HepG2 (cell line): Measurements from ENCODE around the gene FOCAD. TPM values are rescaled to one million over a fixed set of nuclear protein-coding genes. Genes with fewer than 3 reads are reported as not detected.

Experiments used
- ATAC-seq: fragments of 200-7000 bp; cut with Tn5 transposase; 3 replicates; pipeline ENCODE4 v1.9.1; 2020; ENCODE audit warnings: mild to moderate bottlenecking, moderate library complexity
- BruUV-seq: library from RNA; stranded (reverse); fragments of 400-500 nt; replicated peaks from 2 replicates; lab custom pipeline; 2021; lab: Mats Ljungman, UMichigan
- CTCF ChIA-PET: fragments of 300-600 bp; formaldehyde crosslinking; extraction: SDS; loops from one replicate; lab custom pipeline; 2021; ENCODE audit warnings: low total read pairs, inconsistent platforms, low intra/inter-chr PET ratio; lab: Yijun Ruan, JAX
- POLR2A ChIA-PET: fragments of 350-600 bp; sonication (Branson Sonifier 250); formaldehyde crosslinking; loops from one replicate; lab custom pipeline; 2020; ENCODE audit warnings: antibody characterized with exemption, inconsistent platforms; lab: Yijun Ruan, JAX
- DNase-seq: peaks from one replicate; pipeline ENCODE4 v3.0.0-alpha.2; 2015; ENCODE audit warnings: low spot score
- FAIRE-seq: peaks from 3 replicates; lab custom pipeline; 2011; peaks lifted over from hg19 to GRCh38; lab: Jason Lieb, UNC
- H2AFZ ChIP-seq: one replicate; pipeline ENCODE4 v1.6.1; 2011; ENCODE audit warnings: low read length, inconsistent platforms
- H3K27ac ChIP-seq: fragments of 300-600 bp; 3 replicates; pipeline ENCODE4 v1.8.0; 2011; ENCODE audit warnings: mixed run types, mild to moderate bottlenecking, mixed read lengths, low read length, inconsistent platforms; ENCODE audit not compliant: insufficient read depth; ENCODE audit errors: extremely low read length
- H3K27me3 ChIP-seq, 2 experiments: fragments of 200-600 bp in 1 of 2; 2 replicates in 1 of 2; 3 replicates in 1 of 2; pipeline versions ENCODE4 v1.6.0 to v1.8.0; 2011; ENCODE audit warnings: low read length in 2 of 2, mild to moderate bottlenecking in 2 of 2, moderate library complexity in 2 of 2, inconsistent platforms in 1 of 2; ENCODE audit not compliant: insufficient read depth in 2 of 2, control insufficient read depth in 1 of 2
- H3K36me3 ChIP-seq, 2 experiments: fragments of 200-600 bp in 1 of 2; replicated peaks in 1 of 2; 2 replicates in 1 of 2; 3 replicates in 1 of 2; pipeline versions ENCODE4 v1.5.1 to v1.8.0; 2011; ENCODE audit warnings: low read length in 2 of 2, inconsistent platforms in 1 of 2; ENCODE audit not compliant: insufficient read depth in 2 of 2, control insufficient read depth in 1 of 2
- H3K4me1 ChIP-seq: 2 replicates; pipeline ENCODE4 v1.5.1; 2012; ENCODE audit warnings: low read length, inconsistent platforms; ENCODE audit not compliant: insufficient read depth
- H3K4me2 ChIP-seq: 2 replicates; pipeline ENCODE4 v1.6.0; 2011; ENCODE audit warnings: low read depth, low read length, inconsistent platforms
- H3K4me3 ChIP-seq, 3 experiments: fragments of 200-600 bp in 1 of 3; sonication (generic), shearing (Covaris generic) in 1 of 3; replicated peaks in 1 of 3; 2 replicates each; pipeline ENCODE4 v1.5.1; 2011 to 2016; ENCODE audit warnings: low read length in 3 of 3, inconsistent platforms in 2 of 3, low read depth in 2 of 3, mild to moderate bottlenecking in 2 of 3, control low read depth in 1 of 3, mixed read lengths in 1 of 3; ENCODE audit not compliant: insufficient read depth in 1 of 3
- H3K79me2 ChIP-seq: one replicate; pipeline ENCODE4 v1.6.1; 2011; ENCODE audit warnings: low read length, inconsistent platforms; ENCODE audit not compliant: insufficient read depth
- H3K9ac ChIP-seq: 2 replicates; pipeline ENCODE4 v1.6.0; 2011; ENCODE audit warnings: mild to moderate bottlenecking, low read depth, low read length, inconsistent platforms; ENCODE audit not compliant: insufficient read depth
- H3K9me3 ChIP-seq: 2 replicates; pipeline ENCODE4 v1.5.1; 2012; ENCODE audit warnings: mild to moderate bottlenecking, low read length
- H4K20me1 ChIP-seq: 2 replicates; pipeline ENCODE4 v1.6.0; 2011; ENCODE audit warnings: inconsistent platforms, mild to moderate bottlenecking, low read length, moderate library complexity; ENCODE audit not compliant: insufficient read depth
- BCL6 ChIP-seq: IDR thresholded peaks from 2 replicates; pipeline ENCODE4 v1.6.1; 2016; ENCODE audit warnings: missing genetic modification reagents, missing compliant biosample characterization
- CSRNP1 ChIP-seq: sonication (generic); formaldehyde crosslinking; IDR thresholded peaks from 2 replicates; pipeline ENCODE4 v1.8.1; 2023; ENCODE audit warnings: mild to moderate bottlenecking, missing genetic modification reagents
- GMEB1 ChIP-seq: sonication (generic); formaldehyde crosslinking; IDR thresholded peaks from 2 replicates; pipeline ENCODE4 v1.5.1; 2020; ENCODE audit warnings: missing genetic modification reagents, mild to moderate bottlenecking, borderline replicate concordance
- HNRNPL ChIP-seq: fragments of 200-400 bp; formaldehyde crosslinking; IDR thresholded peaks from 2 replicates; pipeline ENCODE4 v1.6.1; 2017; ENCODE audit warnings: mild to moderate bottlenecking, low read depth, low read length
- KDM2A ChIP-seq: sonication (generic); formaldehyde crosslinking; IDR thresholded peaks from 2 replicates; pipeline ENCODE4 v1.4.0; 2020; ENCODE audit warnings: low read depth, missing genetic modification reagents, borderline replicate concordance
- KLF11 ChIP-seq: IDR thresholded peaks from 2 replicates; pipeline ENCODE4 v1.6.1; 2016; ENCODE audit warnings: missing compliant biosample characterization
- MEIS2 ChIP-seq: sonication (generic); formaldehyde crosslinking; IDR thresholded peaks from 2 replicates; pipeline ENCODE4 v1.9.0; 2021; ENCODE audit warnings: mild to moderate bottlenecking, missing genetic modification reagents
- NCOA5 ChIP-seq: sonication (generic); formaldehyde crosslinking; IDR thresholded peaks from 2 replicates; pipeline ENCODE4 v1.4.0; 2020; ENCODE audit warnings: missing genetic modification reagents
- PRDM10 ChIP-seq: sonication (generic); formaldehyde crosslinking; IDR thresholded peaks from 2 replicates; pipeline ENCODE4 v1.4.0; 2020; ENCODE audit warnings: low read depth, missing genetic modification reagents
- SP2 ChIP-seq: sonication (generic); formaldehyde crosslinking; IDR thresholded peaks from 2 replicates; pipeline ENCODE4 v1.5.1; 2020; ENCODE audit warnings: mild to moderate bottlenecking, missing genetic modification reagents
- SP5 ChIP-seq: IDR thresholded peaks from 2 replicates; pipeline ENCODE4 v1.6.1; 2016; ENCODE audit warnings: low read depth, borderline replicate concordance
- ZBTB26 ChIP-seq: IDR thresholded peaks from 2 replicates; pipeline ENCODE4 v1.6.1; 2016; ENCODE audit warnings: missing compliant biosample characterization, missing genetic modification reagents, borderline replicate concordance
- ZMYM3 ChIP-seq: sonication (generic); formaldehyde crosslinking; IDR thresholded peaks from 2 replicates; pipeline ENCODE4 v1.5.1; 2020; ENCODE audit warnings: mild to moderate bottlenecking, missing genetic modification reagents
- ZNF678 ChIP-seq: sonication (generic); formaldehyde crosslinking; IDR thresholded peaks from 2 replicates; pipeline ENCODE4 v1.4.0; 2020; ENCODE audit warnings: mild to moderate bottlenecking, missing genetic modification reagents
- ZNF75D ChIP-seq: sonication (generic); formaldehyde crosslinking; IDR thresholded peaks from 2 replicates; pipeline ENCODE4 v1.8.1; 2023; ENCODE audit warnings: missing genetic modification reagents, mild to moderate bottlenecking, borderline replicate concordance
- WGBS: methylation state at CpG from one replicate; pipeline ENCODE4 v1.1.6; 2017; ENCODE audit warnings: low lambda C conversion rate; 5-methylcytosine and 5-hydroxymethylcytosine counted together
- in situ Hi-C: cut with HindIII; loops from 2 replicates; pipeline ENCODE4 v1.10.0; 2017; ENCODE audit warnings: low pct_unique_long_range_greater_than_20kb; ENCODE audit not compliant: extremely low pct_ligation_motif_present
- intact Hi-C: fragments of 100-400 bp; cut with micrococcal nuclease; formaldehyde crosslinking; loops from one replicate; pipeline ENCODE4 v1.10.0; 2022; ENCODE audit not compliant: unreplicated experiment
- polyA plus RNA-seq, 8 experiments: library from polyadenylated mRNA; depleted of rRNA in 3 of 8; stranded (reverse) in 7 of 8; unstranded in 1 of 8; fragments of >200 nt; fragmentation: Illumina TruSeq in 4 of 8; extraction: Trizol in 4 of 8; gene quantifications; 2 replicates each; pipeline versions ENCODE4 v1.2.1 to v1.2.3, GENCODE V29; 2011 to 2016; ENCODE audit warnings: low read depth in 4 of 8, missing spikeins in 1 of 8, mixed read lengths in 1 of 8; ENCODE audit not compliant: insufficient read depth in 1 of 8
- total RNA-seq, 5 experiments: library from RNA; depleted of rRNA; stranded (reverse); fragments of >200 nt; fragmentation: Illumina TruSeq; extraction: Trizol; gene quantifications; 2 replicates each; pipeline ENCODE4 v1.2.3, GENCODE V29; 2016; ENCODE audit warnings: low read depth in 1 of 5

Gene FOCAD
- total and polyA plus RNA-seq, 2 of the 13 experiments (the other 11 are each of a cell fraction or from before 2014, with no cell fraction given): 18.0 to 31.1 TPM

- Histone ChIP-seq H3K9me3 (no peaks in the 10 kb centered on the region), H3K79me2 (no peaks in the 10 kb centered on the region), H3K27me3 (no peaks in the 10 kb centered on the region), H3K4me2 (no peak overlapping the region), H3K36me3 (no peaks in the 10 kb centered on the region), H3K4me1 (no peaks in the 10 kb centered on the region), H3K9ac (no peak overlapping the region), H4K20me1 (no peaks in the 10 kb centered on the region), H3K27ac (no peak overlapping the region), H3K4me3 (no peak overlapping the region), H2AFZ (no peak overlapping the region)
- no peak for FAIRE-seq
- WGBS: 48% methylated on average over 3 of the region's 3 CpGs
- DNase-seq: no peak
- ChIA-PET POLR2A (no interaction called here), CTCF (no interaction called here)
- ATAC-seq: no peak
- BruUV-seq: no TSS peak
- in situ Hi-C loops: no loop called here
- intact Hi-C loops: no loop called here
- no peak for TF ChIP-seq NCOA5 (CRISPR knock-in tag)
- no peak for TF ChIP-seq GMEB1
- no peak for TF ChIP-seq ZNF75D
- no peak for TF ChIP-seq CSRNP1
- no peak for TF ChIP-seq ZNF678 (CRISPR knock-in tag)
- no peak for TF ChIP-seq ZMYM3 (CRISPR knock-in tag)
- TF ChIP-seq BCL6 (CRISPR knock-in tag): no peak
- TF ChIP-seq SP5: no peak
- no peak for TF ChIP-seq KLF11 (CRISPR knock-in tag)
- TF ChIP-seq HNRNPL: no peak
- no peak for TF ChIP-seq PRDM10 (CRISPR knock-in tag)
- TF ChIP-seq KDM2A: no peak
- TF ChIP-seq ZBTB26 (CRISPR knock-in tag): no peak
- TF ChIP-seq MEIS2 (CRISPR knock-in tag): no peak
- TF ChIP-seq SP2 (CRISPR knock-in tag): no peak
Observed at GRCh38 chr9:21028466-21028865, 344.4 kb downstream of the FOCAD start.
